Measurements from ENCODE around the gene TBL1XR1.

GRCh38 chr3:177041730-177042551, 155.3 kb downstream of the TBL1XR1 start:
- TF ChIP-seq GATA2 (IDR thresholded peaks at IDR 0.05; ENCODE audit: low read depth, low read length) (no peak), GATA3 (IDR thresholded peaks at IDR 0.05; ENCODE audit: low read depth, low read length) (no peak)

Data from SH-SY5Y (cell line).